ENCODE results near the gene JAG2.

- TF ChIP-seq CTCF (IDR thresholded peaks at IDR 0.05) = no peak
- no peak for TF ChIP-seq ZNF121 (CRISPR knock-in tag; IDR thresholded peaks at IDR 0.05)
Measured at GRCh38 chr14:105181549-105182295, 13.1 kb upstream of the JAG2 start.

Measured in WTC11 (cell line).